Vagina (tissue), 2 donors: Measurements from ENCODE around the gene DOC2B. TPM values are rescaled to one million over a fixed set of nuclear protein-coding genes. Genes with fewer than 3 reads are reported as not detected.
"Not testable (repeated sequence)": the region's sequence is repeated elsewhere in the genome, so short reads cannot be mapped to it uniquely, and the experiment has no call there.

ENCODE experiments used
- DNase-seq, 2 donors: peaks; one replicate each; pipeline ENCODE4 v3.0.0-alpha.2; 2017; ENCODE audit errors: extremely low spot score in 2 of 2
- H3K27ac ChIP-seq: fragments of 200-600 bp; sonication (generic); one replicate; pipeline ENCODE4 v1.5.1; 2019
- H3K27me3 ChIP-seq: fragments of 200-600 bp; sonication (generic); one replicate; pipeline ENCODE4 v1.5.1; 2019
- H3K36me3 ChIP-seq, 2 donors: fragments of 200-600 bp; sonication (generic); one replicate each; pipeline ENCODE4 v1.5.1; 2017 to 2019
- H3K4me1 ChIP-seq: fragments of 200-600 bp; sonication (generic); one replicate; pipeline ENCODE4 v1.5.1; 2019
- H3K4me3 ChIP-seq, 2 donors: fragments of 200-600 bp; sonication (generic); 1 replicate in 1 of 2; 2 replicates in 1 of 2; pipeline ENCODE4 v1.5.1; 2016 to 2019
- H3K9me3 ChIP-seq: fragments of 200-600 bp; sonication (generic); one replicate; pipeline ENCODE4 v1.5.1; 2019
- POLR2A ChIP-seq, 2 donors: fragments of 450-650 bp; IDR thresholded peaks; one replicate each; pipeline ENCODE4 v1.6.1; 2017; ENCODE audit warnings: antibody characterized with exemption in 2 of 2, mild to moderate bottlenecking in 2 of 2, moderate library complexity in 2 of 2
- POLR2AphosphoS5 ChIP-seq, 2 donors: sonication (generic); formaldehyde crosslinking; IDR thresholded peaks; one replicate each; pipeline ENCODE4 v1.9.0; 2017; ENCODE audit warnings: antibody characterized with exemption in 2 of 2, mild to moderate bottlenecking in 2 of 2, low read depth in 1 of 2; ENCODE audit not compliant: insufficient read depth in 1 of 2
- intact Hi-C: fragments of 100-400 bp; cut with DNase I; formaldehyde crosslinking; loops from one replicate; pipeline ENCODE4 v1.15.1; 2023
- total RNA-seq: library from RNA; depleted of rRNA; stranded (reverse); fragments of >200 nt; gene quantifications from one replicate; pipeline ENCODE4 v1.2.3, GENCODE V29; 2016
- TF ChIP-seq, protein P1 (sequence below), 3 experiments: fragments of 450-650 bp in 2 of 3; fragments of 200-600 bp in 1 of 3; sonication (generic) in 1 of 3; IDR thresholded peaks; one replicate each; pipeline ENCODE4 v1.5.1; 2017 to 2019; ENCODE audit warnings: antibody characterized with exemption in 3 of 3, mild to moderate bottlenecking in 2 of 3, moderate library complexity in 2 of 3

DOC2B gene
- total RNA-seq, 1 donor from 2014 or later, result 10.1 TPM

DNA sequence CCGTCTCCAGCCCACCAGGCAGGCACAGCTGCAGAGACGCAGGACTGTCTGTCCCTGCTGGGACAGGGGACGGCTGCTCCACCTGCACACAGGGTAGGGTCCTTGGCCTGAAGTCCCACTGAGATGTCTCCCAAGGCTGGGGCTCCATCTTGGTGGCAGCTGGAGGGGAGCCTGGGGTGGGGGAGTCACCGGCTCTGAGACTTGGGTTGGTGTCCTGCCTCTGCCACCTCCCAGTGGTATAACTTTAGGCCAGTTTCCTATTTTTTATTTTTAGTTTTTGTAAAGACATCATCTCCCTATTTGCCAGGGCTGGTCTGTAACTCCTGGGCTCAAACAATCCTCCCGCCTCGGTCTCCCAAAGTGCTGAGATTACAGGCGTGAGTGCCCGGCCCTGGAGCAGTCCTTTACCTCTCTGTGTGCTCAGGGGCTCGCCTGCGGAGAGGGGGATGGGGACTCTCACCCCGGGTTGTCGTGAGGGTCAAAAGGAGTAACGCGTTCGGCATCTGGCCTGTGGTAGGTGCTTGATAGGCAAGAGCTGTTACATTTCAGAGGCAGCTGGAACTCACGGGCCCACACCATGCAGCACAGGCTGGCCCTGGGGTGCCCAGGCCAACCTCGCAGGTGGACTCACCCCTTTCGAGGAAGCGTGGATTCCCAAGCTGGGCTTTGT lies 46.6 kb upstream of the DOC2B start:
- no peaks in the 10 kb centered on the region for H3K36me3 ChIP-seq
- no peaks in the 10 kb centered on the region for H3K27me3 ChIP-seq
- no peak for DNase-seq
- intact Hi-C loops, result no loop called here
- TF ChIP-seq POLR2A (IDR thresholded peaks at IDR 0.05) (no peak), POLR2AphosphoS5 (IDR thresholded peaks at IDR 0.05; ENCODE audit: insufficient read depth in 1 of 2, low read depth in 1 of 2) (no peak)
- TF ChIP-seq, protein P1, sequence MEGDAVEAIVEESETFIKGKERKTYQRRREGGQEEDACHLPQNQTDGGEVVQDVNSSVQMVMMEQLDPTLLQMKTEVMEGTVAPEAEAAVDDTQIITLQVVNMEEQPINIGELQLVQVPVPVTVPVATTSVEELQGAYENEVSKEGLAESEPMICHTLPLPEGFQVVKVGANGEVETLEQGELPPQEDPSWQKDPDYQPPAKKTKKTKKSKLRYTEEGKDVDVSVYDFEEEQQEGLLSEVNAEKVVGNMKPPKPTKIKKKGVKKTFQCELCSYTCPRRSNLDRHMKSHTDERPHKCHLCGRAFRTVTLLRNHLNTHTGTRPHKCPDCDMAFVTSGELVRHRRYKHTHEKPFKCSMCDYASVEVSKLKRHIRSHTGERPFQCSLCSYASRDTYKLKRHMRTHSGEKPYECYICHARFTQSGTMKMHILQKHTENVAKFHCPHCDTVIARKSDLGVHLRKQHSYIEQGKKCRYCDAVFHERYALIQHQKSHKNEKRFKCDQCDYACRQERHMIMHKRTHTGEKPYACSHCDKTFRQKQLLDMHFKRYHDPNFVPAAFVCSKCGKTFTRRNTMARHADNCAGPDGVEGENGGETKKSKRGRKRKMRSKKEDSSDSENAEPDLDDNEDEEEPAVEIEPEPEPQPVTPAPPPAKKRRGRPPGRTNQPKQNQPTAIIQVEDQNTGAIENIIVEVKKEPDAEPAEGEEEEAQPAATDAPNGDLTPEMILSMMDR (IDR thresholded peaks at IDR 0.05), result no peak
- no peak overlapping the region for H3K27ac ChIP-seq
- H3K4me3 ChIP-seq, result no peak overlapping the region
- no peaks in the 10 kb centered on the region for H3K9me3 ChIP-seq
- H3K4me1 ChIP-seq, result no peaks in the 10 kb centered on the region

DNA sequence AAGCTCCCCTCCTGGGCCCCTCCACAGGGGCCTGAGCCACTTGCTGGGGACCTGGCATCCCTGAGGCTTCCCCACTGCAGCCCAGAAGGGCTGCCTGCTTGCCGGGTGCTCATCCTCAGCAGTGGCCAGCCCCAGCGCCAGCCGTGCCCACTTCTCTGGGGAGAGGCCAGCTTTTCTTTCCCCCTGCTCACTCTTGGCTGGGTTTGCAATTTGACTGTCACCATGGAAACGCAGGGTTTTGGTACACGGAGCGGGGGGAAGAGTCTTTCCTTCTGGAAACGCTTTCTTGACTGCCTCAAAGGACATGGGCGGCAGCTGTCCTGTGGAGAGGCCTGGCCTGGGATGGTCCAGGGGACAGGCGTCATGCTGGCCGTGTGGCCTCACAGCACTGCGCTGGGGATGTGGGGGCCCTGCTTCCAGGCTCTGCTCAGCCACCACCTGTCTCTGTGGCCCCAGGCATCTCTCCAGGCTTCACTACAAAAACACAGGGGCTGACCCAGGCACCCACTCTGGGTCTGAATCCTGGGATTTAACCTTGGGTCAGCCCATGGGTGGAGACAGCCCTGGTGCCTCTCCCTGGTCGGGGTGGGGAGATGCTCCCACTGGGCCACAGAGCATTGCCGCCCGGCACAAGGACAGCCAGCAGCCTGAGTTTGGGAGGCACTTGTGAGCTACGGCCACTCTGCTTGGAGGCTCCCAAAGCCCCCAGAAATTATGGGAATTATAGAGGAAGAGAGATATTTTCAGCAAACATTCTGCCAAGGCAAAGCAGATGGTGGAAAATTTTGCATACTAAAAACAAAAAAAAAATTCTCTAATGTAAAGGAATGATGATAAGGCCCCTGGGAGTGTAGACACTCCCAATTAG lies 45.9 kb upstream of the DOC2B start:
- TF ChIP-seq POLR2AphosphoS5 (IDR thresholded peaks at IDR 0.05; ENCODE audit: insufficient read depth in 1 of 2, low read depth in 1 of 2) (no peak), POLR2A (IDR thresholded peaks at IDR 0.05) (no peak)
- TF ChIP-seq, protein P1 (IDR thresholded peaks at IDR 0.05), result no peak
- DNase-seq, result no peak
- no peaks in the 10 kb centered on the region for H3K27me3 ChIP-seq
- H3K4me1 ChIP-seq, result no peaks in the 10 kb centered on the region
- H3K27ac ChIP-seq, result no peak overlapping the region
- intact Hi-C loops, result no loop called here
- H3K36me3 ChIP-seq, result no peaks in the 10 kb centered on the region
- no peak overlapping the region for H3K4me3 ChIP-seq
- no peaks in the 10 kb centered on the region for H3K9me3 ChIP-seq

GRCh38 chr17:226108-227077 lies 44.9 kb upstream of the DOC2B start:
- TF ChIP-seq, protein P1 (IDR thresholded peaks at IDR 0.05), result no peak
- TF ChIP-seq POLR2AphosphoS5 (IDR thresholded peaks at IDR 0.05; ENCODE audit: insufficient read depth in 1 of 2, low read depth in 1 of 2) (no peak), POLR2A (IDR thresholded peaks at IDR 0.05) (no peak)

GRCh38 chr17:225551-225950 lies 44.1 kb upstream of the DOC2B start:
- DNase-seq, result no peak
- Histone ChIP-seq H3K9me3 (no peaks in the 10 kb centered on the region), H3K27me3 (no peaks in the 10 kb centered on the region), H3K27ac (no peak overlapping the region), H3K4me3 (no peak overlapping the region), H3K4me1 (no peaks in the 10 kb centered on the region), H3K36me3 (no peaks in the 10 kb centered on the region)
- TF ChIP-seq, protein P1 (IDR thresholded peaks at IDR 0.05), result no peak
- TF ChIP-seq POLR2A (IDR thresholded peaks at IDR 0.05) (no peak), POLR2AphosphoS5 (IDR thresholded peaks at IDR 0.05; ENCODE audit: insufficient read depth in 1 of 2, low read depth in 1 of 2) (no peak)
- intact Hi-C loops, result no loop called here

More at GRCh38 chr17:226108-227077, 44.9 kb upstream of the DOC2B start:
- Histone ChIP-seq H3K9me3 (no peaks in the 10 kb centered on the region), H3K36me3 (no peaks in the 10 kb centered on the region), H3K27ac (no peak overlapping the region), H3K4me1 (no peaks in the 10 kb centered on the region), H3K27me3 (no peaks in the 10 kb centered on the region), H3K4me3 (no peak overlapping the region)
- DNase-seq, result no peak
- intact Hi-C loops, result no loop called here

GRCh38 chr17:224576-224975 lies 43.1 kb upstream of the DOC2B start:
- H3K27ac ChIP-seq, H3K4me1 ChIP-seq, H3K4me3 ChIP-seq, H3K27me3 ChIP-seq, H3K9me3 ChIP-seq, intact Hi-C loops, DNase-seq, H3K36me3 ChIP-seq: not testable (repeated sequence)
